IMR-90 (cell line): ENCODE results near the gene ARAP1. TPM values are rescaled to one million over a fixed set of nuclear protein-coding genes. Genes with fewer than 3 reads are reported as not detected.

Experiments
- ATAC-seq: fragments of 200-7000 bp; cut with Tn5 transposase; 2 replicates; pipeline ENCODE4 v1.9.1; 2020; ENCODE audit warnings: low read depth, mild to moderate bottlenecking, moderate library complexity
- BruUV-seq: library from RNA; stranded (reverse); fragments of 400-500 nt; replicated peaks from 2 replicates; lab custom pipeline; 2021; lab: Mats Ljungman, UMichigan
- CTCF ChIA-PET: fragments of 300-600 bp; formaldehyde crosslinking; extraction: SDS; loops from one replicate; lab custom pipeline; 2021; ENCODE audit warnings: antibody characterized with exemption; lab: Yijun Ruan, JAX
- POLR2A ChIA-PET: fragments of 300-600 bp; sonication (Branson Sonifier 250); formaldehyde crosslinking; loops from one replicate; lab custom pipeline; 2022; ENCODE audit warnings: antibody characterized with exemption; ENCODE audit not compliant: unreplicated experiment; lab: Charles Lee
- DNase-seq: peaks from one replicate; pipeline ENCODE4 v3.0.0; 2013
- H2AFZ ChIP-seq: replicated peaks from 2 replicates; pipeline ENCODE3; 2013; ENCODE audit warnings: low read length, mild to moderate bottlenecking; ENCODE audit not compliant: poor library complexity
- H2AK5ac ChIP-seq: 2 replicates; pipeline ENCODE4 v1.6.1; 2013; ENCODE audit warnings: low read depth, low read length, inconsistent platforms
- H2AK9ac ChIP-seq: replicated peaks from 2 replicates; pipeline ENCODE3; 2013; ENCODE audit warnings: mild to moderate bottlenecking, low read depth, low read length, moderate library complexity; ENCODE audit not compliant: poor library complexity
- H2BK120ac ChIP-seq: 2 replicates; pipeline ENCODE4 v1.6.1; 2013; ENCODE audit warnings: low read depth, low read length, inconsistent platforms
- H2BK15ac ChIP-seq: 3 replicates; pipeline ENCODE4 v1.6.1; 2013; ENCODE audit warnings: low read depth, low read length, inconsistent platforms
- H2BK20ac ChIP-seq: 2 replicates; pipeline ENCODE4 v1.6.1; 2013; ENCODE audit warnings: low read depth, mild to moderate bottlenecking, inconsistent platforms, low read length, moderate library complexity
- H2BK5ac ChIP-seq: 2 replicates; pipeline ENCODE4 v1.6.1; 2013; ENCODE audit warnings: mild to moderate bottlenecking, low read depth, low read length, inconsistent platforms; ENCODE audit not compliant: poor library complexity, severe bottlenecking
- H3K14ac ChIP-seq: replicated peaks from 2 replicates; pipeline ENCODE4 v1.6.1; 2013; ENCODE audit warnings: low read depth, low read length, inconsistent platforms
- H3K18ac ChIP-seq: 2 replicates; pipeline ENCODE4 v1.6.1; 2013; ENCODE audit warnings: low read depth, low read length, control low read depth
- H3K23ac ChIP-seq: 2 replicates; pipeline ENCODE4 v1.6.1; 2013; ENCODE audit warnings: low read depth, low read length, inconsistent platforms
- H3K27ac ChIP-seq: 2 replicates; pipeline ENCODE4 v1.5.1; 2013; ENCODE audit warnings: mild to moderate bottlenecking, control low read depth, low read length; ENCODE audit not compliant: insufficient read depth
- H3K27me3 ChIP-seq: 2 replicates; pipeline ENCODE4 v1.6.1; 2013; ENCODE audit warnings: low read length; ENCODE audit not compliant: control insufficient read depth, insufficient read depth
- H3K36me3 ChIP-seq: 2 replicates; pipeline ENCODE4 v1.6.1; 2013; ENCODE audit warnings: low read length, mixed read lengths; ENCODE audit not compliant: control insufficient read depth, insufficient read depth
- H3K4ac ChIP-seq: 2 replicates; pipeline ENCODE4 v1.6.1; 2013; ENCODE audit warnings: low read depth, low read length, inconsistent platforms
- H3K4me1 ChIP-seq: 2 replicates; pipeline ENCODE4 v1.6.1; 2013; ENCODE audit warnings: low read length, mixed read lengths; ENCODE audit not compliant: control insufficient read depth, insufficient read depth
- H3K4me2 ChIP-seq: 2 replicates; pipeline ENCODE4 v1.6.1; 2013; ENCODE audit warnings: low read depth, mild to moderate bottlenecking, control low read depth, low read length, moderate library complexity
- H3K4me3 ChIP-seq: 2 replicates; pipeline ENCODE4 v1.5.1; 2013; ENCODE audit warnings: low read depth, mild to moderate bottlenecking, control low read depth, low read length, moderate library complexity; ENCODE audit not compliant: insufficient read depth
- H3K56ac ChIP-seq: 2 replicates; pipeline ENCODE4 v1.6.1; 2013; ENCODE audit warnings: low read length, inconsistent platforms; ENCODE audit not compliant: insufficient read depth; ENCODE audit errors: extremely low read depth
- H3K79me1 ChIP-seq, 2 experiments: 2 replicates each; pipeline ENCODE4 v1.6.1; 2013; ENCODE audit warnings: low read length in 2 of 2, inconsistent platforms in 1 of 2, low read depth in 1 of 2
- H3K9ac ChIP-seq: 2 replicates; pipeline ENCODE4 v1.6.1; 2013; ENCODE audit warnings: low read depth, low read length, control low read depth
- H3K9me1 ChIP-seq: 2 replicates; pipeline ENCODE4 v1.6.1; 2013; ENCODE audit warnings: low read length, inconsistent platforms; ENCODE audit not compliant: insufficient read depth
- H3K9me3 ChIP-seq: 2 replicates; pipeline ENCODE4 v1.6.1; 2013; ENCODE audit warnings: low read length; ENCODE audit not compliant: control insufficient read depth, insufficient read depth
- H4K20me1 ChIP-seq: 2 replicates; pipeline ENCODE4 v1.6.1; 2013; ENCODE audit warnings: low read length, inconsistent platforms; ENCODE audit not compliant: insufficient read depth
- H4K5ac ChIP-seq: 2 replicates; pipeline ENCODE4 v1.6.1; 2013; ENCODE audit warnings: mild to moderate bottlenecking, low read depth, low read length, control low read depth
- H4K8ac ChIP-seq, 2 experiments: 2 replicates each; pipeline ENCODE4 v1.6.1; 2013; ENCODE audit warnings: low read depth in 2 of 2, low read length in 2 of 2, control low read depth in 1 of 2, inconsistent platforms in 1 of 2
- H4K91ac ChIP-seq: 2 replicates; pipeline ENCODE4 v1.6.1; 2013; ENCODE audit warnings: low read depth, low read length, inconsistent platforms; ENCODE audit not compliant: insufficient read depth
- BHLHE40 ChIP-seq: fragments of 150-350 bp; IDR thresholded peaks from 2 replicates; pipeline ENCODE4 v1.6.1; 2016; ENCODE audit warnings: mild to moderate bottlenecking, low read depth, low read length
- CEBPB ChIP-seq: IDR thresholded peaks from 2 replicates; pipeline ENCODE4 v1.6.1; 2012; ENCODE audit warnings: low read depth, low read length, improper control_type of control experiment
- CHD1 ChIP-seq: IDR thresholded peaks from 2 replicates; pipeline ENCODE4 v1.6.1; 2012; ENCODE audit warnings: low read depth, low read length, improper control_type of control experiment
- MXI1 ChIP-seq: IDR thresholded peaks from 2 replicates; pipeline ENCODE4 v1.6.1; 2012; ENCODE audit warnings: low read depth, mild to moderate bottlenecking, low read length, moderate library complexity, borderline replicate concordance
- NFE2L2 ChIP-seq: fragments of 150-350 bp; IDR thresholded peaks from 2 replicates; pipeline ENCODE4 v1.6.1; 2016; ENCODE audit warnings: low read depth, mild to moderate bottlenecking, low read length
- POLR2A ChIP-seq: IDR thresholded peaks from 2 replicates; pipeline ENCODE4 v1.6.1; 2012; ENCODE audit warnings: mild to moderate bottlenecking, low read depth, low read length
- RAD21 ChIP-seq: IDR thresholded peaks from 2 replicates; pipeline ENCODE4 v1.6.1; 2012; ENCODE audit warnings: low read length, improper control_type of control experiment
- RCOR1 ChIP-seq: IDR thresholded peaks from 2 replicates; pipeline ENCODE4 v1.6.1; 2012; ENCODE audit warnings: mild to moderate bottlenecking, low read length, improper control_type of control experiment; ENCODE audit not compliant: insufficient replicate concordance
- RFX5 ChIP-seq: IDR thresholded peaks from 2 replicates; pipeline ENCODE4 v1.8.0; 2012; ENCODE audit warnings: low read depth, mild to moderate bottlenecking, low read length, moderate library complexity
- SMC3 ChIP-seq: fragments of 150-350 bp; IDR thresholded peaks from 2 replicates; pipeline ENCODE4 v1.6.1; 2016; ENCODE audit warnings: low read depth, mild to moderate bottlenecking, antibody characterized with exemption, low read length, moderate library complexity
- WGBS, 2 experiments: methylation state at CpG; one replicate each; pipeline versions ENCODE4 v1.1.5 to v1.1.7; 2013; ENCODE audit warnings: missing lambda C conversion rate in 2 of 2; ENCODE audit not compliant: insufficient read length in 1 of 2; ENCODE audit errors: extremely low coverage in 2 of 2; 5-methylcytosine and 5-hydroxymethylcytosine counted together
- dilution Hi-C: fragments of 300-500 bp; cut with HindIII; formaldehyde crosslinking; loops from one replicate; pipeline ENCODE4 v1.14.3; 2018; ENCODE audit warnings: low sequenced_read_pairs; ENCODE audit not compliant: unreplicated experiment
- in situ Hi-C: fragments of 300-500 bp; cut with MboI; formaldehyde crosslinking; loops from 3 replicates; pipeline ENCODE4 v1.14.3; 2019; ENCODE audit warnings: low sequenced_read_pairs, inconsistent platforms, mixed read lengths
- intact Hi-C: fragments of 100-400 bp; cut with micrococcal nuclease; formaldehyde crosslinking; loops from 2 replicates; pipeline ENCODE4 v1.10.0; 2022
- polyA plus RNA-seq, 3 experiments: library from polyadenylated mRNA; depleted of rRNA; stranded (reverse); fragments of >200 nt; gene quantifications; 2 replicates each; pipeline ENCODE4 v1.2.3, GENCODE V29; 2012; ENCODE audit warnings: low replicate concordance in 1 of 3
- total RNA-seq: library from RNA; depleted of rRNA; stranded (reverse); fragments of >200 nt; gene quantifications from 2 replicates; pipeline ENCODE4 v1.2.3, GENCODE V29; 2012
- TF ChIP-seq, protein P1 (sequence below): fragments of 150-350 bp; IDR thresholded peaks from 2 replicates; pipeline ENCODE4 v1.6.1; 2017; ENCODE audit warnings: mild to moderate bottlenecking, antibody characterized with exemption, low read length, low read depth
- TF ChIP-seq, protein P2 (sequence below): conservative IDR thresholded peaks from 2 replicates; pipeline ENCODE4 v1.5.1; 2012; ENCODE audit warnings: mild to moderate bottlenecking, low read depth, low read length, improper control_type of control experiment
- TF ChIP-seq, protein P3 (sequence below): fragments of 150-350 bp; IDR thresholded peaks from 2 replicates; pipeline ENCODE4 v1.6.1; 2016; ENCODE audit warnings: low read depth, mild to moderate bottlenecking, low read length, moderate library complexity, borderline replicate concordance

The ARAP1 gene
- total and polyA plus RNA-seq, 2 of the 4 experiments (the other 2 are of a cell fraction): 37.6 to 63.1 TPM

DNA sequence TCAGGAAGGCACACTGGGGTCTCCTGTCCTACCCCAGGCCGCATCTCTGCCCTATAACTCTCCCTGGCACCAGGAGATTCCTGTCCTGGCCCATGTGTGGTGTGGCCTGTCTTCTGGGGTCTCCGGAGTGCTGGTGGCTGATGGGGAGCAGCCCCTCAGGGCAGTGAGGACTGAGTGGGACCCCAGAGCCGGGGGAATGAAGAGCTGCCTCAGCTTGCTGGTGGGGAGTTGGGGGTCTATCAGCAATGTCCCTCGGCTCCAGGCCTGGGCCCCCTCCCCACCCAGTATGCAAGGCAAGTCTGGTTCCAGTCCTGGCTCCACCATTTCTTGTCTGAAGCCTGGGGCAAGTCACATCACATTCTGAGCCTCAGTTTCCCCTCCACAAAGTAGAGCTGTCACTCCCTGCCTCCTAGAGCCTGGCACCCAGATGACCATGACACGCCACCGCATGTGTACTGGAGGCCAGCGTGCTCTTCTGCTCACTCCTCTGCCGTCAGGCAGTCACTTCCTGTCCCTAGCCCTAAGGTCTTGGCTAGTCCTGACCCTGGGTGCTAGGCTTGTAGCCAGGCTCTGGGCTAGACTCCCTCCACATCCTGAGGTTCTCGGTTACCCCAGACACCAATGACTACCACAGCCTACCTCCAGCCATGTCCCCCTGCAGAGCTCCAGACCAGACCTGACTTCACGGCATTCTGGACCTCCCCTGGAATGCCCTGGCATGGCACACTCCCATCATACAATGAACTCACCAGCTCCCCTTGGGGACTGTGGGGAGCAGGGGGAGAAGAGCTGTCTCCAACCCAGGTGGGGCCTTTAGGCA, 12.8 kb downstream of the ARAP1 start:
- no peak overlapping the region for H2BK20ac ChIP-seq
- in situ Hi-C loops: no loop called here
- CTCF ChIA-PET: no interaction called here

More for the DNA sequence above, 12.8 kb downstream of the ARAP1 start:
- Histone ChIP-seq H2AK5ac (peak overlapping the region; percentile 51; the same call in 1 of the 2 replicates), H3K18ac (no peak overlapping the region), H3K4me1 (peaks cover 35% of the 10 kb centered on the region), H2AFZ (no peak overlapping the region), H2BK5ac (no peak overlapping the region), H3K4ac (peak overlapping the region; percentile 18; the same call in 1 of the 2 replicates), H4K8ac (no peak overlapping the region), H3K36me3 (no peaks in the 10 kb centered on the region), H3K9me3 (no peaks in the 10 kb centered on the region), H3K14ac (no peak overlapping the region), H3K9me1 (peaks cover 52% of the 10 kb centered on the region), H3K4me2 (no peak overlapping the region), H3K9ac (no peak overlapping the region), H2BK120ac (no peak overlapping the region), H3K56ac (no peak overlapping the region), H3K27me3 (no peaks in the 10 kb centered on the region), H3K27ac (no peak overlapping the region), H3K79me1 (peaks cover 36 to 89% of the 10 kb centered on the region in 2 experiments), H3K4me3 (no peak overlapping the region), H4K20me1 (peaks cover 18% of the 10 kb centered on the region), H4K91ac (peak overlapping the region; percentile 10; the same call in 1 of the 2 replicates), H3K23ac (no peak overlapping the region), H2AK9ac (no peak overlapping the region), H2BK15ac (no peak overlapping the region), H4K5ac (no peak overlapping the region)
- ATAC-seq (no peak), DNase-seq (no peak)
- 90% methylated on average over 3 of the region's 10 CpGs; no CpG with 5 or more reads in 1 of the 2 experiments for WGBS, 2 experiments
- BruUV-seq: no TSS peak
- dilution Hi-C loops: no loop called here
- POLR2A ChIA-PET: no interaction called here
- TF ChIP-seq RAD21 (no peak), MXI1 (no peak), POLR2A (no peak), BHLHE40 (no peak), RCOR1 (no peak), SMC3 (no peak), NFE2L2 (no peak), CHD1 (no peak), RFX5 (no peak), CEBPB (no peak)
- TF ChIP-seq, protein P1, sequence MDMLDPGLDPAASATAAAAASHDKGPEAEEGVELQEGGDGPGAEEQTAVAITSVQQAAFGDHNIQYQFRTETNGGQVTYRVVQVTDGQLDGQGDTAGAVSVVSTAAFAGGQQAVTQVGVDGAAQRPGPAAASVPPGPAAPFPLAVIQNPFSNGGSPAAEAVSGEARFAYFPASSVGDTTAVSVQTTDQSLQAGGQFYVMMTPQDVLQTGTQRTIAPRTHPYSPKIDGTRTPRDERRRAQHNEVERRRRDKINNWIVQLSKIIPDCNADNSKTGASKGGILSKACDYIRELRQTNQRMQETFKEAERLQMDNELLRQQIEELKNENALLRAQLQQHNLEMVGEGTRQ: no peak
- TF ChIP-seq, protein P2, sequence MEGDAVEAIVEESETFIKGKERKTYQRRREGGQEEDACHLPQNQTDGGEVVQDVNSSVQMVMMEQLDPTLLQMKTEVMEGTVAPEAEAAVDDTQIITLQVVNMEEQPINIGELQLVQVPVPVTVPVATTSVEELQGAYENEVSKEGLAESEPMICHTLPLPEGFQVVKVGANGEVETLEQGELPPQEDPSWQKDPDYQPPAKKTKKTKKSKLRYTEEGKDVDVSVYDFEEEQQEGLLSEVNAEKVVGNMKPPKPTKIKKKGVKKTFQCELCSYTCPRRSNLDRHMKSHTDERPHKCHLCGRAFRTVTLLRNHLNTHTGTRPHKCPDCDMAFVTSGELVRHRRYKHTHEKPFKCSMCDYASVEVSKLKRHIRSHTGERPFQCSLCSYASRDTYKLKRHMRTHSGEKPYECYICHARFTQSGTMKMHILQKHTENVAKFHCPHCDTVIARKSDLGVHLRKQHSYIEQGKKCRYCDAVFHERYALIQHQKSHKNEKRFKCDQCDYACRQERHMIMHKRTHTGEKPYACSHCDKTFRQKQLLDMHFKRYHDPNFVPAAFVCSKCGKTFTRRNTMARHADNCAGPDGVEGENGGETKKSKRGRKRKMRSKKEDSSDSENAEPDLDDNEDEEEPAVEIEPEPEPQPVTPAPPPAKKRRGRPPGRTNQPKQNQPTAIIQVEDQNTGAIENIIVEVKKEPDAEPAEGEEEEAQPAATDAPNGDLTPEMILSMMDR: no peak
- TF ChIP-seq, protein P3, sequence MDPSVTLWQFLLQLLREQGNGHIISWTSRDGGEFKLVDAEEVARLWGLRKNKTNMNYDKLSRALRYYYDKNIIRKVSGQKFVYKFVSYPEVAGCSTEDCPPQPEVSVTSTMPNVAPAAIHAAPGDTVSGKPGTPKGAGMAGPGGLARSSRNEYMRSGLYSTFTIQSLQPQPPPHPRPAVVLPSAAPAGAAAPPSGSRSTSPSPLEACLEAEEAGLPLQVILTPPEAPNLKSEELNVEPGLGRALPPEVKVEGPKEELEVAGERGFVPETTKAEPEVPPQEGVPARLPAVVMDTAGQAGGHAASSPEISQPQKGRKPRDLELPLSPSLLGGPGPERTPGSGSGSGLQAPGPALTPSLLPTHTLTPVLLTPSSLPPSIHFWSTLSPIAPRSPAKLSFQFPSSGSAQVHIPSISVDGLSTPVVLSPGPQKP: no peak
- intact Hi-C loops: no loop called here
